Activated naive CD4-positive, alpha-beta T cell treated with anti-CD3 and anti-CD28 coated beads, Interleukin-2, amount 10 ng/mL, durations not matched to agents 7 days and 5 days (primary cell): ENCODE measurements around the gene ZNF540.
"Not testable (repeated sequence)": the region's sequence is repeated elsewhere in the genome, so short reads cannot be mapped to it uniquely, and the experiment has no call there.

ENCODE experiments used
- CTCF ChIA-PET: fragments of 350-600 bp; sonication (Branson Sonifier 250); formaldehyde crosslinking; loops from one replicate; lab custom pipeline; 2021; ENCODE audit warnings: antibody characterized with exemption; lab: Charles Lee
- DNase-seq: peaks from one replicate; pipeline ENCODE4 v3.0.0-alpha.2; 2020
- H3K27ac Mint-ChIP-seq: one replicate; pipeline ENCODE4 v1.8.0; 2021; ENCODE audit warnings: mild to moderate bottlenecking, moderate library complexity, mixed read lengths
- H3K27me3 Mint-ChIP-seq: one replicate; pipeline ENCODE4 v1.8.0; 2021; ENCODE audit warnings: mild to moderate bottlenecking, mixed read lengths
- H3K36me3 Mint-ChIP-seq: one replicate; pipeline ENCODE4 v1.8.0; 2021; ENCODE audit warnings: mixed read lengths
- H3K4me1 Mint-ChIP-seq: one replicate; pipeline ENCODE4 v1.8.0; 2021; ENCODE audit warnings: mixed read lengths
- H3K4me3 Mint-ChIP-seq: one replicate; pipeline ENCODE4 v1.8.0; 2021; ENCODE audit warnings: mild to moderate bottlenecking, moderate library complexity, mixed read lengths
- H3K9me3 Mint-ChIP-seq: one replicate; pipeline ENCODE4 v1.8.0; 2021; ENCODE audit warnings: mixed read lengths

Gene ZNF540

DNA sequence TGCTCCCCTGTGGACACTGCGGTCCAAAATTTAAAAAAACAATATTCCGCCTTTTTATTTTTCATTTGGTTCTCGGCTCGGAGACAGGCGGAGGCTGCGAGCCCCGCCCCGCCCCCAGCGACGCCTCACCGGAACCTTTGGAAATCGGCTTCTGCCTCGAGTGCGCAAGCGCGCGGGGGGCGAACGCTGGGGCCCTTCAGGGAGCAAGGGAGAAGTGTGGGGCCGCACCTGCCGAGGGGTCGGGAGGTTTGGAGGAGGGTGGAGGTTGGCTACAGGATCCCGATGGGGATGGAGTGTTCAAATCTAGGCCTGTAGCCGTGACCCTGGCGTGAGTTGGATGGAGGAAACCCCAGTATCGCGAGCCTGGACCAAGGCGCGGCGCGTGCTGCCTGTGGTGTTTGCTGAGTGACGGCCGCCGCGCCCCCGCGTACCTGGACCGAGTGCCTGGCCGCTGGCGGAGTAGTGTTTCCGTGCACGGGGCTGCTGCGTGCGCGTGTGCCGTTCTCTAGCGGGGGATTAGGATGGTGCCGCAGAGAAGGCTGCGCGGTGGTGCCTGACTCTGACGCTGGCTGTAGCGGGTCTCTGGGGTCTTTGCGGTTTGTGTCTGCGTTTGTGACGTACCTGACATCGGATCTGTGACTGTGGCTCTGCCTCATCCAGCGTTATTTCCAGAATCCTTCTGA, 61.2 kb downstream of the ZNF540 start:
- Mint-ChIP-seq H3K36me3 (peaks cover 26% of the 10 kb centered on the region), H3K27ac (peak overlapping the region; percentile 97), H3K4me3 (peak overlapping the region; percentile 94), H3K27me3 (peaks cover 7% of the 10 kb centered on the region), H3K4me1 (peaks cover 27% of the 10 kb centered on the region), H3K9me3 (peaks cover 24% of the 10 kb centered on the region)
- DNase-seq: peak; percentile 89
- CTCF ChIA-PET: no interaction called here

DNA sequence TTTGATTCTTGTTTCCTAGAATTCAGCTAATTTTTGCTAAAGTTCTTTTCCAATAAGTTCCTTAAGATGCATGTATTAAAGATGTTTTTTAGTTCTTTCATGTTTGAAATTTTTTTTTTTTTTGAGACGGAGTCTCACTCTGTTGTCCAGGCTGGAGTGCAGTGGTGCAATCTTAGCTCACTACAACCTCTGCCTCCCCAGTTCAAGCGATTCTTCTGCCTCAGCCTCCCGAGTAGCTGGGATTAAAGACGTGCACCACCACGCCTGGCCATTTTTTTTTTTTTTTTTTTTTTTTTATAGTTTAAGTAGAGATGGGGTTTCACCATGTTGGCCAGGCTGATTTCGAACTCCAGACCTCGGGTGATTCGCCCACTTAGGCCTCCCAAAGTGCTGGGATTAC, 62.5 kb downstream of the ZNF540 start:
- Mint-ChIP-seq H3K4me1 (peaks cover 27% of the 10 kb centered on the region), H3K4me3 (peak overlapping the region; percentile 94), H3K9me3 (peaks cover 26% of the 10 kb centered on the region), H3K36me3 (peaks cover 21% of the 10 kb centered on the region)
- not testable (repeated sequence) for DNase-seq, H3K27ac Mint-ChIP-seq, H3K27me3 Mint-ChIP-seq
- CTCF ChIA-PET: interaction anchor here (0.8 kb wide), 1 partner anchor 33 kb away, joined by 3 read pairs; no protein-coding TSS in a partner anchor
